MM.1S (cell line): ENCODE results near the gene ENTREP3.

Experiments
- DNase-seq: peaks from one replicate; pipeline ENCODE4 v3.0.0-alpha.2; 2015
- H2AFZ ChIP-seq: fragments of 300-600 bp; sonication (generic); 2 replicates; pipeline ENCODE4 v1.6.0; 2016; ENCODE audit warnings: antibody characterized with exemption, low read length
- H3F3A ChIP-seq: fragments of 300-600 bp; sonication (generic); 2 replicates; pipeline ENCODE4 v1.6.1; 2016; ENCODE audit warnings: mild to moderate bottlenecking, antibody characterized with exemption, low read length, moderate library complexity, mixed read lengths; ENCODE audit not compliant: insufficient read depth
- H3K27ac ChIP-seq: fragments of 300-600 bp; sonication (generic); 2 replicates; pipeline ENCODE4 v1.5.1; 2016; ENCODE audit warnings: mild to moderate bottlenecking, low read length
- H3K27me3 ChIP-seq: fragments of 300-600 bp; sonication (generic); replicated peaks from 2 replicates; pipeline ENCODE4 v1.6.0; 2016; ENCODE audit warnings: low read length; ENCODE audit not compliant: insufficient read depth
- H3K36me3 ChIP-seq: fragments of 300-600 bp; sonication (generic); replicated peaks from 2 replicates; pipeline ENCODE4 v1.6.1; 2016; ENCODE audit warnings: mild to moderate bottlenecking, low read length, mixed read lengths; ENCODE audit not compliant: insufficient read depth
- H3K4me1 ChIP-seq: fragments of 300-600 bp; sonication (generic); 2 replicates; pipeline ENCODE4 v1.6.1; 2016; ENCODE audit warnings: low read length, mixed read lengths
- H3K4me2 ChIP-seq: fragments of 300-600 bp; sonication (generic); 2 replicates; pipeline ENCODE4 v1.6.0; 2016; ENCODE audit warnings: low read depth, low read length
- H3K4me3 ChIP-seq: fragments of 300-600 bp; sonication (generic); 2 replicates; pipeline ENCODE4 v1.5.1; 2016; ENCODE audit warnings: low read length, mixed read lengths
- H3K79me2 ChIP-seq: fragments of 300-600 bp; sonication (generic); 2 replicates; pipeline ENCODE4 v1.6.1; 2016; ENCODE audit warnings: mixed run types, low read length, mixed read lengths
- H3K9ac ChIP-seq: fragments of 300-600 bp; sonication (generic); 2 replicates; pipeline ENCODE4 v1.6.1; 2016; ENCODE audit warnings: low read length, mixed read lengths
- H3K9me2 ChIP-seq: fragments of 300-600 bp; sonication (generic); replicated peaks from 2 replicates; pipeline ENCODE4 v1.6.1; 2016; ENCODE audit warnings: mild to moderate bottlenecking, low read length, mixed read lengths; ENCODE audit not compliant: insufficient read depth
- H3K9me3 ChIP-seq: fragments of 300-600 bp; sonication (generic); replicated peaks from 2 replicates; pipeline ENCODE4 v1.6.1; 2016; ENCODE audit warnings: mild to moderate bottlenecking, low read length, mixed read lengths; ENCODE audit not compliant: insufficient read depth
- H4K20me1 ChIP-seq: fragments of 300-600 bp; sonication (generic); 2 replicates; pipeline ENCODE4 v1.6.1; 2016; ENCODE audit warnings: mild to moderate bottlenecking, low read length, moderate library complexity, mixed read lengths; ENCODE audit not compliant: insufficient read depth
- EZH2 ChIP-seq: fragments of 300-600 bp; sonication (generic); optimal IDR thresholded peaks from 2 replicates; pipeline ENCODE3; 2017; ENCODE audit warnings: low read depth, mild to moderate bottlenecking, antibody characterized with exemption, low read length, mixed read lengths
- EZH2phosphoT487 ChIP-seq: fragments of 300-600 bp; sonication (generic); IDR thresholded peaks from 2 replicates; pipeline ENCODE4 v1.6.1; 2018; ENCODE audit warnings: antibody characterized with exemption, low read length
- TF ChIP-seq, protein P1 (sequence below): fragments of 300-600 bp; sonication (generic); IDR thresholded peaks from 2 replicates; pipeline ENCODE4 v1.5.1; 2016; ENCODE audit warnings: antibody characterized with exemption, low read length, mixed read lengths

Gene ENTREP3

DNA sequence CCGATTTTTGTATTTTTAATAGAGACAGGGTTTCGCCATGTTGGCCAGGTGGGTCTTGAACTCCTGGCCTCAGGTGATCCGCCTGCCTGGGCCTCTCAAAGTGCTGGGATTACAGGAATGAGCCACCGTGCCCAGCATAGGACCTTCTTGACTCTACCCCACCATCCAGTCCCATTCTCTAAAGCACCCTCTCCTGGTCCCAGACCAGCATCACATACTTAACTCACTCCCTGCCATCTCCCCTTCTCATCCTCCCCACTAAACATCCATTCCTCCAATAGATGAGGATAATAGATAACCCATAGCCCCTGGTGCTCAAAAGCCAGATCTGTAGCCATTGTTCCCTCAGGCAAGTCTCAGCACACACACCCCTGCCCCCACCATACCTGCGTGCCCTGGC is 2.1 kb downstream of the ENTREP3 start:
- TF ChIP-seq EZH2 (no peak), EZH2phosphoT487 (no peak)
- TF ChIP-seq, protein P1, sequence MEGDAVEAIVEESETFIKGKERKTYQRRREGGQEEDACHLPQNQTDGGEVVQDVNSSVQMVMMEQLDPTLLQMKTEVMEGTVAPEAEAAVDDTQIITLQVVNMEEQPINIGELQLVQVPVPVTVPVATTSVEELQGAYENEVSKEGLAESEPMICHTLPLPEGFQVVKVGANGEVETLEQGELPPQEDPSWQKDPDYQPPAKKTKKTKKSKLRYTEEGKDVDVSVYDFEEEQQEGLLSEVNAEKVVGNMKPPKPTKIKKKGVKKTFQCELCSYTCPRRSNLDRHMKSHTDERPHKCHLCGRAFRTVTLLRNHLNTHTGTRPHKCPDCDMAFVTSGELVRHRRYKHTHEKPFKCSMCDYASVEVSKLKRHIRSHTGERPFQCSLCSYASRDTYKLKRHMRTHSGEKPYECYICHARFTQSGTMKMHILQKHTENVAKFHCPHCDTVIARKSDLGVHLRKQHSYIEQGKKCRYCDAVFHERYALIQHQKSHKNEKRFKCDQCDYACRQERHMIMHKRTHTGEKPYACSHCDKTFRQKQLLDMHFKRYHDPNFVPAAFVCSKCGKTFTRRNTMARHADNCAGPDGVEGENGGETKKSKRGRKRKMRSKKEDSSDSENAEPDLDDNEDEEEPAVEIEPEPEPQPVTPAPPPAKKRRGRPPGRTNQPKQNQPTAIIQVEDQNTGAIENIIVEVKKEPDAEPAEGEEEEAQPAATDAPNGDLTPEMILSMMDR, result no peak
- Histone ChIP-seq H3K9ac (no peak overlapping the region), H3K4me3 (no peak overlapping the region), H3F3A (peaks cover 13% of the 10 kb centered on the region), H3K9me2 (no peaks in the 10 kb centered on the region), H3K4me1 (peaks cover 11% of the 10 kb centered on the region), H4K20me1 (no peaks in the 10 kb centered on the region), H3K36me3 (no peaks in the 10 kb centered on the region), H3K79me2 (0 out of 2 replicates have a peak, but pooled peaks cover 8% of the 10 kb centered on the region), H3K9me3 (no peaks in the 10 kb centered on the region), H3K27me3 (no peaks in the 10 kb centered on the region), H2AFZ (no peak overlapping the region), H3K4me2 (no peak overlapping the region), H3K27ac (no peak overlapping the region)
- no peak for DNase-seq

DNA sequence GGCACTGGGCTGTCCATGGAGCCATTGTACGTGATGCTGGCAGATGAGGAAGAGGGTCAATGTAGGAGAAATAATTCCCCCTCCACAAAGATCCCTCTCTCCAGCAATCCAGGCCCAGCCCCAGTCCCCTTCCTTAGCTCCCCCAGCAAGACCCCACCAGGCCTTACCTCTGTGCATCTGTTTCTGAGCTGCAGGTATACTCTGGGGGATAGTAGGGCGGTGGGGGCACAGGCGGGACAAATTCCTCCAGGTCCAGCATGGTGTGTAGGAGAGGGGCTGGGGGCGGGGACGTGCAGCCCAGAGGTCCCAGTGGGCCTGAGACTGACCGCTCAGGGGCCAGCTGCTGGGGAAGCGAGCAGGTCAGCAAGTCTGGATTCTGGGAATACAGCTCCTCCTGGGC is 3.7 kb downstream of the ENTREP3 start:
- no peaks in the 10 kb centered on the region for H3K9me3 ChIP-seq
- no peaks in the 10 kb centered on the region for H3K9me2 ChIP-seq
- no peak overlapping the region for H3K4me2 ChIP-seq
- no peak for DNase-seq
- H3K36me3 ChIP-seq, result no peaks in the 10 kb centered on the region
- TF ChIP-seq, protein P1, result no peak
- H4K20me1 ChIP-seq, result no peaks in the 10 kb centered on the region
- H3F3A ChIP-seq, result peaks cover 3% of the 10 kb centered on the region; the same call in 1 of the 2 replicates
- H3K4me1 ChIP-seq, result peaks cover 11% of the 10 kb centered on the region
- no peak overlapping the region for H3K9ac ChIP-seq
- H3K27me3 ChIP-seq, result no peaks in the 10 kb centered on the region
- H3K79me2 ChIP-seq, result 0 out of 2 replicates have a peak, but pooled peaks cover 8% of the 10 kb centered on the region
- H2AFZ ChIP-seq, result no peak overlapping the region
- H3K27ac ChIP-seq, result no peak overlapping the region
- no peak overlapping the region for H3K4me3 ChIP-seq

DNA sequence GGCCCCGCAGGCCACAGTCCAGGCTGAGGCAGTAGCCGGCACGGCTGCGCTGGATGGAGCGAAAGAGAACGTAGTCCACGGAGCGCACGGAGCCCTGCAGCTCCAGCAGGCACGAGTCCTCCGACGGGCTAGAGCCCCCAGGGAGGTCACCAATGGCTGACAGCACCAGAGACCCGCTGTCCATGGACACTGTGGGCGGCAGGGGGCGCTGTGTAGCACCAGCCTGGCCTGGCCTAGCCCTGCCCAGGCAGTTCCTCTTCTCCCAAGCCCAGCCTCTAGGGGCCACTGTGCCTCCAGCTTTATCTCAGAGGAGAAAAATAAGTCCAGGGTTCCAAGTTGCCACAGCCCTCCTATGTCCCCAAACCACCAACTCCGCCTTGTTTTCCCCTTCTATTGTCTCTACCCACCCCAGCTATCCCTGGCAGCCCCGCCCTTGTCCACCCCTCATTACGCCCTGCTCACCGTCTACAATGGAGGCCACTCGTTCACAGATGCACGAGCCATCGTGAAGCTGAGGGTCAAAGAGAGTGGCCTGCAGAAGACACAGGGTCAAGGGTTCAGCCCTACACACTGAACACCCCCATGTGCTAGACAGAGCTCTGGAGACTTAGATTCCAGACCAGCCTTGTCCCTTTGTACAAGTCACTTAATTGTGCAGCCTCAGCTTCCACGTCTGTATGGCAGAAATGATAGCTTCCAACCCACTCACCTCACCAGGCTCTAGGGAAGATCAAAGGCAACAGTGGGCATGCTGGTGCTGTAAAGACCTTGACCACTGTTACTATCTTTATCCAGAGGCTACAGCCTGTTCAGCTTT is 4.4 kb downstream of the ENTREP3 start:
- H3K9ac ChIP-seq, result peak overlapping the region; percentile 60
- 0 out of 2 replicates have a peak, but pooled peaks cover 8% of the 10 kb centered on the region for H3K79me2 ChIP-seq
- H3K9me3 ChIP-seq, result no peaks in the 10 kb centered on the region
- H3K9me2 ChIP-seq, result no peaks in the 10 kb centered on the region
- H3K4me1 ChIP-seq, result peaks cover 11% of the 10 kb centered on the region
- H3K36me3 ChIP-seq, result no peaks in the 10 kb centered on the region
- H3F3A ChIP-seq, result no peaks in the 10 kb centered on the region
- no peak for TF ChIP-seq EZH2
- TF ChIP-seq EZH2phosphoT487, result no peak
- TF ChIP-seq, protein P1, result peak; percentile 100
- H3K27ac ChIP-seq, result no peak overlapping the region
- DNase-seq, result peak; percentile 96
- H2AFZ ChIP-seq, result peak overlapping the region; percentile 98
- peak overlapping the region; percentile 62 for H3K4me3 ChIP-seq
- H3K27me3 ChIP-seq, result no peaks in the 10 kb centered on the region
- H4K20me1 ChIP-seq, result no peaks in the 10 kb centered on the region
- peak overlapping the region; percentile 97 for H3K4me2 ChIP-seq
